T-helper 17 cell (primary cell): ENCODE data around the gene EXOC6B. TPM values are rescaled to one million over a fixed set of nuclear protein-coding genes. Genes with fewer than 3 reads are reported as not detected.

Experiments used
- total RNA-seq, 4 donors: library from RNA in 2 of 4; stranded (reverse) in 2 of 4; gene quantifications; one replicate each; pipeline ENCODE4 v1.2.3 and lab custom pipeline; 2022 to 2026

The EXOC6B gene
- total RNA-seq, 2 donors from 2014 or later: 14.6 to 17.3 TPM

Other genes starting within 250 kb of the EXOC6B start
- gene SPR, start 61.4 kb upstream of the EXOC6B start, total RNA-seq: 1 to 10 TPM in 1 of 2 donors, under 1 TPM in 1; 0.60 to 1.1 TPM
- gene EMX1, start 91.5 kb upstream of the EXOC6B start, total RNA-seq: not detected
- 10 to 100 TPM in 1 of 2 donors, 1 to 10 TPM in 1; 7.0 to 10.0 TPM for gene SFXN5, start 245.7 kb upstream of the EXOC6B start, total RNA-seq